K562 (cell line): ENCODE data around the gene GLMP. TPM values are rescaled to one million over a fixed set of nuclear protein-coding genes. Genes with fewer than 3 reads are reported as not detected.

Experiments used
- ADNP ChIP-seq: fragments of 200-800 bp; sonication (Bioruptor generic); IDR thresholded peaks from 2 replicates; pipeline ENCODE4 v1.6.1; 2016; ENCODE audit warnings: missing genetic modification characterization, missing compliant biosample characterization
- ARNT ChIP-seq, 2 experiments: fragments of 450-650 bp; IDR thresholded peaks; 2 replicates each; pipeline ENCODE4 v1.6.1; 2016; ENCODE audit warnings: mild to moderate bottlenecking in 1 of 2
- CHCHD3 ChIP-seq: fragments of 250-450 bp; sonication (Bioruptor Pico); IDR thresholded peaks from 2 replicates; pipeline ENCODE4 v2.1.2; 2022; ENCODE audit warnings: mild to moderate bottlenecking
- CHD1 ChIP-seq: fragments of 200-600 bp; sonication (generic); IDR thresholded peaks from one replicate; pipeline ENCODE4 v1.6.1; 2012; ENCODE audit warnings: mild to moderate bottlenecking, moderate library complexity, low read length, inconsistent platforms
- DACH1 ChIP-seq: fragments of 450-650 bp; IDR thresholded peaks from 2 replicates; pipeline ENCODE4 v1.6.1; 2018; ENCODE audit not compliant: partially characterized antibody
- HNRNPK ChIP-seq: fragments of 200-400 bp; formaldehyde crosslinking; IDR thresholded peaks from one replicate; pipeline ENCODE4 v1.6.1; 2018; ENCODE audit warnings: mild to moderate bottlenecking, low read depth, low read length; ENCODE audit not compliant: poor library complexity, severe bottlenecking
- KHSRP ChIP-seq: fragments of 450-650 bp; IDR thresholded peaks from 2 replicates; pipeline ENCODE4 v1.6.1; 2017
- NR2C2 ChIP-seq, 2 experiments: fragments of 200-800 bp in 1 of 2; sonication (Bioruptor generic) in 1 of 2; sonication (generic) in 1 of 2; formaldehyde crosslinking in 1 of 2; IDR thresholded peaks; 2 replicates each; pipeline versions ENCODE4 v1.6.1 to v1.8.0; 2016 to 2022; ENCODE audit warnings: mild to moderate bottlenecking in 1 of 2, missing compliant biosample characterization in 1 of 2, missing genetic modification characterization in 1 of 2, missing genetic modification reagents in 1 of 2
- OTX1 ChIP-seq: fragments of 450-650 bp; formaldehyde crosslinking; IDR thresholded peaks from 2 replicates; pipeline ENCODE4 v1.4.0; 2022; ENCODE audit warnings: mild to moderate bottlenecking
- PCBP1 ChIP-seq: fragments of 200-400 bp; formaldehyde crosslinking; IDR thresholded peaks from 2 replicates; pipeline ENCODE4 v1.6.1; 2018; ENCODE audit warnings: mild to moderate bottlenecking, low read depth, low read length; ENCODE audit not compliant: poor library complexity, severe bottlenecking
- POLR2G ChIP-seq: fragments of 200-400 bp; formaldehyde crosslinking; IDR thresholded peaks from 2 replicates; pipeline ENCODE4 v1.6.1; 2017; ENCODE audit warnings: low read depth, mild to moderate bottlenecking, antibody characterized with exemption, low read length, moderate library complexity
- RAD51 ChIP-seq: fragments of 450-650 bp; IDR thresholded peaks from 2 replicates; pipeline ENCODE4 v1.7.1; 2016; ENCODE audit warnings: low read depth, mild to moderate bottlenecking, borderline replicate concordance
- RBM17 ChIP-seq: fragments of 200-400 bp; formaldehyde crosslinking; IDR thresholded peaks from 2 replicates; pipeline ENCODE4 v1.6.1; 2017; ENCODE audit warnings: low read depth, mild to moderate bottlenecking, low read length, borderline replicate concordance
- RFX1 ChIP-seq: fragments of 450-650 bp; IDR thresholded peaks from 2 replicates; pipeline ENCODE4 v1.6.1; 2016; ENCODE audit warnings: mild to moderate bottlenecking, moderate library complexity
- SLC30A9 ChIP-seq: fragments of 250-450 bp; sonication (Bioruptor Pico); IDR thresholded peaks from 2 replicates; pipeline ENCODE4 v1.8.0; 2022; ENCODE audit warnings: mild to moderate bottlenecking, moderate library complexity
- SRSF9 ChIP-seq: fragments of 200-400 bp; formaldehyde crosslinking; IDR thresholded peaks from 2 replicates; pipeline ENCODE4 v1.6.1; 2017; ENCODE audit warnings: low read depth, low read length, borderline replicate concordance
- TSC22D4 ChIP-seq: fragments of 450-650 bp; IDR thresholded peaks from 2 replicates; pipeline ENCODE4 v1.6.1; 2016; ENCODE audit warnings: missing genetic modification characterization, missing biosample characterization, control low read depth
- ZBED1 ChIP-seq: IDR thresholded peaks from 2 replicates; pipeline ENCODE4 v1.6.1; 2014
- ZNF12 ChIP-seq: sonication (generic); formaldehyde crosslinking; IDR thresholded peaks from 2 replicates; pipeline ENCODE4 v1.4.0; 2020; ENCODE audit warnings: mild to moderate bottlenecking, missing genetic modification reagents
- ZNF133 ChIP-seq: fragments of 250-450 bp; sonication (Bioruptor Pico); IDR thresholded peaks from 2 replicates; pipeline ENCODE4 v1.4.0; 2020; ENCODE audit warnings: mild to moderate bottlenecking
- ZNF184 ChIP-seq: sonication (generic); formaldehyde crosslinking; IDR thresholded peaks from 2 replicates; pipeline ENCODE4 v1.5.0; 2020; ENCODE audit warnings: missing genetic modification reagents
- ZNF316 ChIP-seq: fragments of 450-650 bp; IDR thresholded peaks from 2 replicates; pipeline ENCODE4 v1.6.1; 2016
- ZNF444 ChIP-seq: fragments of 250-450 bp; sonication (Bioruptor Pico); IDR thresholded peaks from 2 replicates; pipeline ENCODE4 v1.4.0; 2020; ENCODE audit warnings: mild to moderate bottlenecking, moderate library complexity
- ZNF785 ChIP-seq: fragments of 250-450 bp; sonication (Bioruptor Pico); IDR thresholded peaks from 2 replicates; pipeline ENCODE4 v1.4.0; 2020; ENCODE audit warnings: mild to moderate bottlenecking
- polyA plus RNA-seq, 8 experiments: library from polyadenylated mRNA; depleted of rRNA in 4 of 8; stranded (reverse) in 5 of 8; unstranded in 3 of 8; fragments of >200 nt; fragmentation: Nextera tagmentation in 2 of 8; fragmentation: Illumina TruSeq in 1 of 8; extraction: Ambion mirVana in 2 of 8; extraction: Trizol in 1 of 8; gene quantifications; 2 replicates each; pipeline versions ENCODE4 v1.2.1 to v1.2.3, GENCODE V29; 2011 to 2014; ENCODE audit warnings: inconsistent platforms in 1 of 8, missing spikeins in 1 of 8
- total RNA-seq, 7 experiments: library from RNA; depleted of rRNA in 6 of 7; stranded (reverse); fragments of >200 nt in 6 of 7; fragmentation: Illumina TruSeq in 2 of 7; extraction: Trizol in 2 of 7; gene quantifications; 2 replicates each; pipeline versions ENCODE4 v1.2.1 to v1.2.3, GENCODE V29; 2011 to 2021; ENCODE audit warnings: low replicate concordance in 1 of 7
- TF ChIP-seq, protein P1 (sequence below): fragments of 200-400 bp; formaldehyde crosslinking; IDR thresholded peaks from 2 replicates; pipeline ENCODE4 v1.6.1; 2017; ENCODE audit warnings: mild to moderate bottlenecking, low read depth, low read length, moderate library complexity
- TF ChIP-seq, protein P2 (sequence below): fragments of 200-800 bp; sonication (Bioruptor generic); IDR thresholded peaks from 2 replicates; pipeline ENCODE4 v1.6.1; 2017; ENCODE audit warnings: missing genetic modification characterization, missing compliant biosample characterization
- TF ChIP-seq, protein P3 (sequence below): sonication (generic); formaldehyde crosslinking; IDR thresholded peaks from 2 replicates; pipeline ENCODE4 v1.9.0; 2022; ENCODE audit warnings: mild to moderate bottlenecking, missing genetic modification reagents

The GLMP gene
- total and polyA plus RNA-seq, 9 of the 15 experiments (the other 6 are each of a cell fraction or from before 2014, with no cell fraction given): 8.3 to 28.2 (median 22.4) TPM

DNA sequence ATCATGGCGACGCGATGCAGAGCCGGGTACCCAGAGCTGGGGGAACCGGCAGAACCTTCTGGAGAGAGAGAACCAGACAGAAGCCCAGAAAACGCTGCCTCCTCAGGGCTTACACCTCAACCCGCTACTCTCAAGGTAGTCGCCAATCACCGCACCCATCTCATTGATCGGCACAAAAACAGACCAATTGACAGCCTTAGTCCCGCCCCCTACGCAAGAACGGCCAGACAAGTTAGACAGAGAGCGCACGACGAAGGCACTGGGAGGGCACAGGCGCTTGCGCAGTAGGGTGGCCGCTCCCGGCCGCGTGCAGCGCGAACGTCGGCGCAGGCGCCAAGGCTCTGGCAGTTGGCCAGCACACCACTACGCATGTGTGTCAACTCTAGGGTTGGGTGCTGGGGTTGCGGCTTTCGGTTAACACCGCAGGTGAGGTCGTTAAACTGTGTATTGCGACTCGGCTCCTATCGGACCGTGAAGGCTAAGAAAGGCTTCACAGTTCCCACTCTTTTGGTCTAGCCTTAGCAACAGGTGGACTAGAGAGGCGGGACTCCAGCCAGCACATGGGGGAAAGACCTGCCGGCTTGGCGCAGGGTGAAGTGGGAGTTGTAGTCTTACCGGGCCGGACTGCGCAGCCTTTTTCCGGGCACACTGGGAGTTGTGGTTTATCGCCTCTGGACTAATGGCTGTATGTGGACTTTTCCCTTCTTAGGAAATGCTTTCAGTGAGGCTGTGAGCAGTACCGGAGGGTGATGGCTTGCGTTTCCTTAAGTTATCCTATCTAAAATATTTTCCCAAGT lies 42.9 kb upstream of the GLMP start, which contains the start of the genes CCT3 and TSACC (continued):
- TF ChIP-seq NR2C2 (CRISPR knock-in tag; IDR thresholded peaks at IDR 0.05) (0 out of 2 replicates have a peak, but pooled peaks have one; percentile 47), NR2C2 (tag; IDR thresholded peaks at IDR 0.05) (peak; percentile 92), RAD51 (peak; percentile 33; the same call in 1 of the 2 replicates), ZNF785 (no peak), TSC22D4 (no peak), DACH1 (no peak), ZBED1 (peak; percentile 20; the same call in 1 of the 2 replicates), CHCHD3 (no peak), ZNF12 (CRISPR knock-in tag) (0 out of 2 replicates have a peak, but pooled peaks have one; percentile 43), RBM17 (no peak), HNRNPK (no peak), ZNF184 (CRISPR knock-in tag) (no peak), ARNT (IDR thresholded peaks at IDR 0.05) (0 out of 4 replicates have a peak, but pooled peaks of 1 of the 2 experiments have one; percentile 8), ZNF133 (CRISPR knock-in tag) (no peak), ADNP (tag) (no peak), PCBP1 (no peak), ZNF444 (CRISPR knock-in tag) (no peak), SRSF9 (no peak), OTX1 (CRISPR knock-in tag) (no peak), CHD1 (no peak), POLR2G (peak; percentile 74), SLC30A9 (CRISPR knock-in tag) (no peak), RFX1 (no peak; the same call in 1 of the 2 replicates), KHSRP (no peak), ZNF316 (no peak)
- TF ChIP-seq, protein P1, sequence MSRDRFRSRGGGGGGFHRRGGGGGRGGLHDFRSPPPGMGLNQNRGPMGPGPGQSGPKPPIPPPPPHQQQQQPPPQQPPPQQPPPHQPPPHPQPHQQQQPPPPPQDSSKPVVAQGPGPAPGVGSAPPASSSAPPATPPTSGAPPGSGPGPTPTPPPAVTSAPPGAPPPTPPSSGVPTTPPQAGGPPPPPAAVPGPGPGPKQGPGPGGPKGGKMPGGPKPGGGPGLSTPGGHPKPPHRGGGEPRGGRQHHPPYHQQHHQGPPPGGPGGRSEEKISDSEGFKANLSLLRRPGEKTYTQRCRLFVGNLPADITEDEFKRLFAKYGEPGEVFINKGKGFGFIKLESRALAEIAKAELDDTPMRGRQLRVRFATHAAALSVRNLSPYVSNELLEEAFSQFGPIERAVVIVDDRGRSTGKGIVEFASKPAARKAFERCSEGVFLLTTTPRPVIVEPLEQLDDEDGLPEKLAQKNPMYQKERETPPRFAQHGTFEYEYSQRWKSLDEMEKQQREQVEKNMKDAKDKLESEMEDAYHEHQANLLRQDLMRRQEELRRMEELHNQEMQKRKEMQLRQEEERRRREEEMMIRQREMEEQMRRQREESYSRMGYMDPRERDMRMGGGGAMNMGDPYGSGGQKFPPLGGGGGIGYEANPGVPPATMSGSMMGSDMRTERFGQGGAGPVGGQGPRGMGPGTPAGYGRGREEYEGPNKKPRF: no peak
- TF ChIP-seq, protein P2, sequence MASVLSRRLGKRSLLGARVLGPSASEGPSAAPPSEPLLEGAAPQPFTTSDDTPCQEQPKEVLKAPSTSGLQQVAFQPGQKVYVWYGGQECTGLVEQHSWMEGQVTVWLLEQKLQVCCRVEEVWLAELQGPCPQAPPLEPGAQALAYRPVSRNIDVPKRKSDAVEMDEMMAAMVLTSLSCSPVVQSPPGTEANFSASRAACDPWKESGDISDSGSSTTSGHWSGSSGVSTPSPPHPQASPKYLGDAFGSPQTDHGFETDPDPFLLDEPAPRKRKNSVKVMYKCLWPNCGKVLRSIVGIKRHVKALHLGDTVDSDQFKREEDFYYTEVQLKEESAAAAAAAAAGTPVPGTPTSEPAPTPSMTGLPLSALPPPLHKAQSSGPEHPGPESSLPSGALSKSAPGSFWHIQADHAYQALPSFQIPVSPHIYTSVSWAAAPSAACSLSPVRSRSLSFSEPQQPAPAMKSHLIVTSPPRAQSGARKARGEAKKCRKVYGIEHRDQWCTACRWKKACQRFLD (CRISPR knock-in tag): peak; percentile 89
- TF ChIP-seq, protein P3, sequence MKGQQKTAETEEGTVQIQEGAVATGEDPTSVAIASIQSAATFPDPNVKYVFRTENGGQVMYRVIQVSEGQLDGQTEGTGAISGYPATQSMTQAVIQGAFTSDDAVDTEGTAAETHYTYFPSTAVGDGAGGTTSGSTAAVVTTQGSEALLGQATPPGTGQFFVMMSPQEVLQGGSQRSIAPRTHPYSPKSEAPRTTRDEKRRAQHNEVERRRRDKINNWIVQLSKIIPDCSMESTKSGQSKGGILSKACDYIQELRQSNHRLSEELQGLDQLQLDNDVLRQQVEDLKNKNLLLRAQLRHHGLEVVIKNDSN (CRISPR knock-in tag): peak; percentile 78
